DMS53 treated with DMSO at 0.1 percent for 48 hours (cell line): ENCODE results near the gene TRIM4.
"Not testable (repeated sequence)": the region's sequence is repeated elsewhere in the genome, so short reads cannot be mapped to it uniquely, and the experiment has no call there.

ENCODE experiments used
- DNase-seq: peaks from one replicate; lab custom pipeline; 2025; ENCODE audit not compliant: unreplicated experiment; lab: John Stamatoyannopoulos, UW

TRIM4 gene

DNA sequence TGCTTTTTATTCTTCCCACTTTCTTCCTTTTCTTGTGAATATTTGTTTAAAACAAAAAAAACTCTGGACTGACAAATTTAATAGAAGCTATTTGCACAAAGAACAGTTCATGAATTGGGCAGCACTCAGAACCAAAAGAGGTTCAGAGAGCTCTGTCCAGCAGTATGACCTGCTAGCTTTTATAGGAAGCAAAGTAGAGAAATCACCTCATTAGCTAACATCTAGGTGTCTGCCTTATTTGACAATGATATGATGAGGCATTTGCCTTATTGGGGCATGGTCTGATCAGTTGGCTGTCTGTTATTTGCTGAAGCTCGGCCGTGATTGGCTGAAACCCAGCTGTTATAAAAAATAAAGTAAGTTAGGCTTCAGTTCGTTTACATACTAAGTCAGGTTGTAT lies 819 bp upstream of the TRIM4 start:
- no peak for DNase-seq

- no peak for DNase-seq
Measured at GRCh38 chr7:99919814-99920112, 433 bp upstream of the TRIM4 start.

DNA sequence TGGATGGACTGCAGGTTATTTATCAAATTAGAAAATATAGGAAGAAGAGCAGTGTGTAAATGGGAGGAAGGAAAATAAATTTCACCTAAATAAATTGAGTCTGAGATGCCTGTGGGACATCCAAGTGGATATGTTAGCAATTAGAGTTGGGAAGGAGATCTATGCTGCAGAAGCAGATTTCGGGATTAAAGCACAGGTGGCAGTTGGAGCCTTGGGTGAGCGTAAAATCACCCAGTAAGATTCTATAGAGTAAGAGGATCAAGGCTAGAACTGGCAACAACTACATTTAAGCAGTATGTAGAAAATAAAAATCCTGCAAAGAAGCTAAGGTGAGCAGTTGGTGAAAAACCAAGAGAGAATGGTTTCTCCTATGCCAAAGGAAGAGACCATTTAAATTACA lies 8.4 kb downstream of the TRIM4 start:
- DNase-seq = no peak

DNA sequence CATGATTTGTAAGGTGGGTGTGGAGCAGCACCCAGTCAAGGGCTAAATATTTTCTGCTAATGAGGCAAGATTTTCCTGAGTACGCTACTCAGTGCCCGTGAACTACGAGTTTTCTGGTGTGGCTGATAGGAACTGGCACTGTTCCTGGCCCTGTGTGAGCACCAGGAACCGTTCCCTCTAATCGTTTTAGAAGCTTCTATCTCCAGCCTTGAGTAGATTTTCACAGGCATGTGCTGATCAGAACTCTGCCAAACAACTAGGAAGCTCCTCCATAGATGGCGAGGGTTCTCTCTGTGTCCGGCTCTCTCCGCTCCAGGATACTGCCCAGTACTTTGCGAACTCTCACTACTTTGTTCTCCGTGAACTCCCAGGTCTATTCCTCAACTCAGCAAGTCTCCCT lies 17.7 kb downstream of the TRIM4 start:
- DNase-seq = no peak

- no peak for DNase-seq
Measured at GRCh38 chr7:99899830-99900519, 19.4 kb downstream of the TRIM4 start.

- no peak for DNase-seq
Measured at GRCh38 chr7:99898836-99899235, 20.5 kb downstream of the TRIM4 start.

GRCh38 chr7:99898023-99898357 lies 21.3 kb downstream of the TRIM4 start:
- DNase-seq = no peak

GRCh38 chr7:99897322-99898022 lies 21.9 kb downstream of the TRIM4 start:
- DNase-seq = no peak

DNA sequence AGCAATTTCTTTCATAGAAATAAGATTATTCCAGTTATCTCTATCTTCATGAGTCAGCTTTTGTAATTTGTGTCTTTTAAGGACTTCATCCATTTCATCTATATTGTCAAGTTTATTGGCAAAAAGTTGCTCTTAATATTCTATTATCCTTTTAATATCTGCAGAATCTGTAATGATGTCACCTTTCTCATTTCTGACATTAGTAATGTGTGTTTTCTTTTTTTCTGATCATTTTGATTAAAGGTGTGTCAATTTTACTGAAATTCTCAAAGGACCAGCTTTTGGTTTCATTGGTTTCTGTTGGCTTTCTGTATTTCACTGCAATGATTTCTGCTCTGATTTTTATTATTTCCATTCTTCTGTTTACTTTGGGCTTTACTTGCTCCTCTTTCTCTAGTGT lies 24.6 kb downstream of the TRIM4 start:
- DNase-seq = no peak

- DNase-seq = no peak
Measured at GRCh38 chr7:99893280-99893679, 26.1 kb downstream of the TRIM4 start.

DNA sequence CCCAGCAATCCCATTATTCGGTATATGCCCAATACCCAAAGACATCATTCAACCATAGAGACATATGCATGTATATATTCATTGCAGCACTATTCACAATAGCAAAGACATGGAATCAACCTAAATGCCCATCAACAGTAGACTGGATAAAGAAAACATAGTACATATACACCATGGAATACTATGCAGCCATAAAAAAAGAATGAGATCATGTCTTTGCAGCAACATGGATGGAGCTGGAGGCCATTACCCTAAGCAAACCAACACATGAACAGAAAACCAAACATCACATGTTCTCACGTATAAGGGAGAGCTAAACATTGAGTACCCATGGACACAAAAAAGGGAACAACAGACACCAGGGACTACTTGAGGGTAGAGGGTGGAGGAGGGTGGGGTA lies 29.0 kb downstream of the TRIM4 start:
- DNase-seq = not testable (repeated sequence)

- DNase-seq = not testable (repeated sequence)
Measured at GRCh38 chr7:99888366-99888765, 31.0 kb downstream of the TRIM4 start.

DNA sequence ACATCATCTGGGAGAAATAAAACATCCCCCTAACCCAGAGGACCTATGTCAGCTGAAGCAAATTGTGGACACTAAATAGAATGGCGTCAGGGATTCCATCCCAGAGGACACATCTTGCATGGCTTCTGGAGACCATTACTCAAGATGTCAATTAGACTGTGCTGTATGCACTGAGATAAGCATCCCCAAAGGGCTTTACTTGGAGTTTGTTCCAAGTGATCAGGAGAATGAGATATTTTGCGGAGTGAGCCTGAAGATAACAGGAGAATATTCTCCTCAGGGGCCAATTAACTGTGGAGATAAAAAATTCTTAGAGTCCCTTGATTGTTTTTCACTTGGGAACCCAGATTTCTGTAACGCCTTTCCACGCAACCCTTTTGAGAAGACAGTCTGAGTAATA lies 38.0 kb downstream of the TRIM4 start:
- no peak for DNase-seq

DNA sequence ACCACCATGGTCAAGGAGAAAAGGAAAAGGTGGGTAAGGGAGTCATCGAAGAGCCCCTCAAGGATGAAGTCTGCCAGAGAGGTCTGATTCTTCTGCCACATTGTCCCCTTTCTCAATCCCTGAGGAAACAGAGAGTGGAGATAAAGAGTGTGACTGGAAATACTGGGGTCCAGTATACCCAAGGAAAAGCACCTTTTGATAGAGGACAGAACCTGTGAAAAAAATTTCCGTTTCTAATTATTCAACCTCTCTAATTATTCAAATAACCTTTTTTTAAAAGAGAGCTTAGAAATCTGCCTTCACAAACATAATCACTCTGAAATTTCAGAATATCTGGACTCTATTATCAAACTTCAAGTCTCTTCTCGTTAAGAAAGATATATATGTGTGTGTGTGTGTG lies 42.4 kb downstream of the TRIM4 start, which contains the start of gene OR2AE1:
TSS of gene OR2AE1 (minus strand) at position 101 of the 400 bp plus-strand sequence. CDS start at position 101, 0 bp downstream.
- DNase-seq = no peak

- DNase-seq = no peak
Measured at GRCh38 chr7:99876491-99876890, 42.8 kb downstream of the TRIM4 start.

GRCh38 chr7:99868246-99868645 lies 51.1 kb downstream of the TRIM4 start:
- DNase-seq = no peak

DNA sequence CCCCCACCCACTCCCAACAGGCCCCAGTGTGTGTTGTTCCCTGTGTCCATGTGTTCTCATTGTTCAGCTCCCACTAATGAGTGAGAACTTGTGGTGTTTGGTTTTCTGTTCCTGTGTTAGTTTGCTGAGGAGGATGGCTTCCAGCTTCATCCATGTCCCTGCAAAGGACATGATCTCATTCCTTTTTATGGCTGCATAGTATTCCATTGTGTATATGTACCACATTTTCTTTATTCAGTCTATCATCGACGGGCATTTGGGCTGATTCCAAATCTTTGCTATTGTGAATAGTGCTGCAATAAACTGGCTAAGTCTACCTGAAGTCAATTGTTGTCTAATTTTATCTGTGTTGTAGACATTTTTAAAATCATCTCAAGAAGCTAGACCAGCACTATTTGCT lies 51.9 kb downstream of the TRIM4 start:
- not testable (repeated sequence) for DNase-seq

DNA sequence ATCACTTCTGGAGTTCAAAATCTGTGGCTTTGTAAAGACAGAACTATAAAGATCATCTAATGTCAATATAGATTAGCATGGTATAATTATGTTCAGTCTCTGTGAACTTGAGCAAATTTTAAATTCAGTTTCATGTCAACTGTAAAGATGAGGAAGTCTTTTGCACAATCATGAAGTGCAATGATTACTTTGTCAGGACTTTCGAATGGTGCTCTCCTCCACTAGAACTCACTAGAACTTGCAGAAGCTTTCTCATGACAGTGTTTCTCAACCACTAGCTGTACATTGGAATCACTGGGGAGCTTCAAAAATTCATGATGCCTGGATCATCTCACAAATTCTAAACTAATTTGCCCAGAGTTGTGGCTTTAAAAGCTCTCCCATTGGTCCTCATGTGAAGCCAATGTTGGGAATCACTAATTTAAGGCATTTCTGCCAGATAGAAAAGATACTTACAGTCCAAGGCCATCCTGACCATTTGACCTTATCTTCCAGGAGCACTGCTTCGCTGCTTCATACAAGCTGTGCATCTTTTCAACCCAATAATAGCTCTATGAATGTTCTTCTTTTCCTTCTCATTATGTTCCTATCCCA lies 55.4 kb downstream of the TRIM4 start:
- DNase-seq = no peak

- DNase-seq = no peak
Measured at GRCh38 chr7:99860281-99861127, 58.8 kb downstream of the TRIM4 start.

DNA sequence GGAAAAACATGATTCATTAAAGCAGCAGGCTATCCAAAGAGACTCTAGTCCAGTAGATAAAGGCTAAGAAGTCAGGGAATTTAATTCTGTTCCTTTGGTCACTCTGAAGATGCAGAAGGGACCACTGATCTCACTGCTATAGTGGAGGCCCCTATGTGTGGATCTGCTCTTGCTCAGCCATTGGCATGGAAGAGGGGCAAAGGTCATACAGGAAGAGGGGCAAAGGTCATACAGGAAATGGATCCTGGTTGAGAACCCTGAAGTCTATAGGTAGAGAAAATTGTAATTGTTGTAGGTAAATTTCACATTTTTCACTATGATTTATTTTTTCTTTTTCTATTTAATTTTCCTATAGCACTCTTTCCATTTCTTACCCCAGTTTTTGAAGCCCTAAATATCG lies 64.1 kb downstream of the TRIM4 start:
- DNase-seq = no peak

DNA sequence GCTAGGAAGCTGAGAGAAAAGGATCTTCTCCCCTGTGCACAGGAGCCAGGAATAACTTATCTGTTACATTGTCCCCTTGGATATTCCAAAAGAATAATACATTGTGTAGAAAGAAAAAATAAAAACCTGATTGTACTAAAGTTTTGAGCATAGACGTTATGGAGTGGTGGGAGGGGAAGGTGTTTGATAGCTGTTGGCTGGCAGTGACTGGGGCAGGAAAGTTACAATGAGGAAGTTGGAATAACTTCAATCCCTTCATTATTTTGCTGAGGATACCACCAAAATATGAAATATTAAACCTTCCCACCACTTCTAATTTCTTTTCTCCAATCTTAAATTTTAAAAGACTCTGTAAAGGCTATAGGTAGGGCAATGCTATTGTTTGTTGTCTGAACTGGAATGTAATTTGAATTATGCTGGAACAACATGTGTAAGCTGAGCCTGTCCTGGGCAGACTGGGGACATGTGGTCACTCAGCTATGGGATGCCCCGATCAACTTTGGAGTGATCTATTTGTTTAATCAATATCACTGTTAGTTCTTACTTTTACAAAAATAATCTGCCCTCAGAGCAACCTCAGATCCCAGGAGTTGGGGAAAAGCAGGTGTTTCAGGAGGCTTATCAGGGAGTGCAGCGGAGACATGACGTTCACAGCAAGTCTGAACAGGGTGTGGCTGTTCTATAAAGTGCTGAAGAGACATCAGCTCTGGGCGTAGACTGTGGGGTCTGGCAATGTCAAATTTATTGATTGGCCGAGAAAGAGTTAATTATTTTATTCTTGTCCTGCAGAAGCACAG lies 70.7 kb downstream of the TRIM4 start:
- no peak for DNase-seq
